H9 (cell line): Measurements from ENCODE around the gene RBFOX2. TPM values are rescaled to one million over a fixed set of nuclear protein-coding genes. Genes with fewer than 3 reads are reported as not detected.

ENCODE experiments used
- DNase-seq: peaks from one replicate; pipeline ENCODE4 v3.0.0-alpha.2; 2017
- H2AFZ ChIP-seq: one replicate; pipeline ENCODE4 v1.6.1; 2013; ENCODE audit warnings: mild to moderate bottlenecking, low read length, control low read depth, moderate library complexity
- H2AK5ac ChIP-seq: 2 replicates; pipeline ENCODE4 v1.6.1; 2013; ENCODE audit warnings: low read length, control low read depth, mixed read lengths; ENCODE audit not compliant: insufficient read length
- H2BK120ac ChIP-seq: one replicate; pipeline ENCODE4 v1.6.1; 2013; ENCODE audit warnings: low read depth, mild to moderate bottlenecking, low read length, control low read depth, inconsistent platforms; ENCODE audit not compliant: poor library complexity, severe bottlenecking
- H2BK12ac ChIP-seq: 2 replicates; pipeline ENCODE4 v1.6.1; 2013; ENCODE audit warnings: low read length, control low read depth, mixed read lengths, low read depth; ENCODE audit not compliant: insufficient read length
- H2BK15ac ChIP-seq: 2 replicates; pipeline ENCODE4 v1.6.1; 2013; ENCODE audit warnings: low read depth, low read length, control low read depth
- H2BK20ac ChIP-seq: one replicate; pipeline ENCODE4 v1.6.1; 2013; ENCODE audit warnings: low read depth, mild to moderate bottlenecking, low read length, control low read depth, inconsistent platforms; ENCODE audit not compliant: poor library complexity, severe bottlenecking
- H2BK5ac ChIP-seq: 2 replicates; pipeline ENCODE4 v1.6.1; 2013; ENCODE audit warnings: low read length, control low read depth, mixed read lengths; ENCODE audit not compliant: insufficient read length
- H3K14ac ChIP-seq: 2 replicates; pipeline ENCODE4 v1.6.1; 2013; ENCODE audit warnings: low read length, control low read depth; ENCODE audit not compliant: insufficient read depth
- H3K18ac ChIP-seq: 2 replicates; pipeline ENCODE4 v1.6.1; 2013; ENCODE audit warnings: low read depth, mild to moderate bottlenecking, mixed read lengths, low read length, control low read depth; ENCODE audit not compliant: insufficient read length
- H3K23ac ChIP-seq: 2 replicates; pipeline ENCODE4 v1.6.1; 2013; ENCODE audit warnings: low read length, control low read depth, mixed read lengths, low read depth; ENCODE audit not compliant: insufficient read length
- H3K23me2 ChIP-seq: 2 replicates; pipeline ENCODE4 v1.6.1; 2013; ENCODE audit warnings: low read depth, mild to moderate bottlenecking, mixed read lengths, low read length, control low read depth; ENCODE audit not compliant: insufficient read length, poor library complexity, severe bottlenecking
- H3K27ac ChIP-seq: 2 replicates; pipeline ENCODE4 v1.5.1; 2013; ENCODE audit warnings: low read length, control low read depth, mixed read lengths, low read depth; ENCODE audit not compliant: insufficient read length
- H3K27me3 ChIP-seq: 2 replicates; pipeline ENCODE4 v1.6.1; 2013; ENCODE audit warnings: low read length, control low read depth, inconsistent platforms; ENCODE audit not compliant: insufficient read depth
- H3K4ac ChIP-seq: 2 replicates; pipeline ENCODE4 v1.6.1; 2013; ENCODE audit warnings: low read depth, mild to moderate bottlenecking, control low read depth, inconsistent platforms, low read length, moderate library complexity
- H3K4me1 ChIP-seq: 2 replicates; pipeline ENCODE4 v1.6.1; 2013; ENCODE audit warnings: low read length, control low read depth, inconsistent platforms; ENCODE audit not compliant: insufficient read depth
- H3K4me2 ChIP-seq: 2 replicates; pipeline ENCODE4 v1.6.1; 2013; ENCODE audit warnings: low read length, control low read depth, mixed read lengths; ENCODE audit not compliant: insufficient read length, insufficient read depth
- H3K56ac ChIP-seq: 2 replicates; pipeline ENCODE4 v1.6.1; 2013; ENCODE audit warnings: low read depth, mild to moderate bottlenecking, mixed read lengths, low read length, control low read depth; ENCODE audit not compliant: insufficient read length
- H3K79me1 ChIP-seq: 2 replicates; pipeline ENCODE4 v1.6.1; 2013; ENCODE audit warnings: low read depth, mild to moderate bottlenecking, moderate library complexity, low read length, control low read depth, inconsistent platforms; ENCODE audit not compliant: insufficient read depth, poor library complexity, severe bottlenecking
- H3K79me2 ChIP-seq: 2 replicates; pipeline ENCODE4 v1.6.1; 2013; ENCODE audit warnings: low read length, control low read depth, inconsistent platforms; ENCODE audit not compliant: insufficient read depth
- H3K9ac ChIP-seq: 2 replicates; pipeline ENCODE4 v1.6.1; 2013; ENCODE audit warnings: low read length, control low read depth, mixed read lengths; ENCODE audit not compliant: insufficient read length; ENCODE audit errors: extremely low read depth
- H3K9me3 ChIP-seq: one replicate; pipeline ENCODE4 v1.6.1; 2013; ENCODE audit warnings: low read depth, low read length, inconsistent platforms; ENCODE audit not compliant: control insufficient read depth
- H3T11ph ChIP-seq: one replicate; pipeline ENCODE4 v1.6.1; 2013; ENCODE audit warnings: mild to moderate bottlenecking, low read length, control low read depth, inconsistent platforms
- H4K20me1 ChIP-seq: one replicate; pipeline ENCODE4 v1.6.1; 2013; ENCODE audit not compliant: control insufficient read depth, insufficient read length, insufficient read depth
- H4K5ac ChIP-seq: 2 replicates; pipeline ENCODE4 v1.6.1; 2013; ENCODE audit warnings: low read depth, mild to moderate bottlenecking, mixed read lengths, low read length, control low read depth; ENCODE audit not compliant: insufficient read length
- H4K8ac ChIP-seq: replicated peaks from 2 replicates; pipeline ENCODE4 v1.6.1; 2013; ENCODE audit warnings: low read length, control low read depth, mixed read lengths, low read depth; ENCODE audit not compliant: insufficient read length
- H4K91ac ChIP-seq: 2 replicates; pipeline ENCODE4 v1.6.1; 2013; ENCODE audit warnings: low read depth, mild to moderate bottlenecking, moderate library complexity, mixed read lengths, low read length, control low read depth; ENCODE audit not compliant: insufficient read length
- H3K27ac Mint-ChIP-seq, 3 experiments: 2 replicates in 2 of 3; 3 replicates in 1 of 3; pipeline ENCODE4 v1.8.0; 2020 to 2021; ENCODE audit warnings: mixed read lengths in 3 of 3, mild to moderate bottlenecking in 1 of 3, moderate library complexity in 1 of 3
- H3K27me3 Mint-ChIP-seq: 2 replicates; pipeline ENCODE4 v1.8.0; 2021; ENCODE audit warnings: low read depth, mild to moderate bottlenecking, moderate library complexity, mixed read lengths
- H3K36me3 Mint-ChIP-seq, 3 experiments: 2 replicates in 2 of 3; 3 replicates in 1 of 3; pipeline ENCODE4 v1.8.0; 2020 to 2021; ENCODE audit warnings: low read depth in 3 of 3, mixed read lengths in 3 of 3; ENCODE audit not compliant: insufficient read depth in 1 of 3
- H3K4me1 Mint-ChIP-seq, 2 experiments: 2 replicates each; pipeline ENCODE4 v1.8.0; 2020; ENCODE audit warnings: mixed read lengths in 2 of 2
- H3K4me3 Mint-ChIP-seq, 2 experiments: 2 replicates in 1 of 2; 3 replicates in 1 of 2; pipeline ENCODE4 v1.8.0; 2020 to 2021; ENCODE audit warnings: mild to moderate bottlenecking in 2 of 2, mixed read lengths in 2 of 2, moderate library complexity in 1 of 2
- H3K9me3 Mint-ChIP-seq, 2 experiments: 2 replicates in 1 of 2; 3 replicates in 1 of 2; pipeline ENCODE4 v1.8.0; 2020; ENCODE audit warnings: mild to moderate bottlenecking in 2 of 2, mixed read lengths in 2 of 2, moderate library complexity in 1 of 2
- WGBS: extraction: QIAGEN DNeasy Blood & Tissue Kit; methylation state at CpG from one replicate; pipeline ENCODE4 v1.1.7; 2013; ENCODE audit warnings: missing lambda C conversion rate, low lambda C conversion rate, mixed read lengths; ENCODE audit not compliant: insufficient read length; ENCODE audit errors: extremely low coverage; 5-methylcytosine and 5-hydroxymethylcytosine counted together
- total RNA-seq: library from RNA; stranded (reverse); gene quantifications from 2 replicates; pipeline ENCODE4 v1.2.1, GENCODE V29; 2021
- TF ChIP-seq, protein P1 (sequence below): fragments of 200-600 bp; sonication (generic); conservative IDR thresholded peaks from 3 replicates; pipeline ENCODE4 v1.8.0; 2021; ENCODE audit warnings: antibody characterized with exemption, mild to moderate bottlenecking

RBFOX2 gene
- total RNA-seq, 1 experiment from 2014 or later = 84.7 TPM

- H3K27ac ChIP-seq = no peak overlapping the region
- no peaks in the 10 kb centered on the region for H3K27me3 ChIP-seq
- H4K5ac ChIP-seq = no peak overlapping the region
- no peak overlapping the region for H2BK15ac ChIP-seq
- H3K23ac ChIP-seq = no peak overlapping the region
- no peak overlapping the region for H3K9ac ChIP-seq
- DNase-seq = no peak
- H4K20me1 ChIP-seq = no peaks in the 10 kb centered on the region
- no CpG with 5 or more reads among the region's 6 CpGs for WGBS
- H2AFZ ChIP-seq = no peak overlapping the region
- no peak overlapping the region for H2BK120ac ChIP-seq
- no peak overlapping the region for H3K4me3 Mint-ChIP-seq
- no peak overlapping the region for H2BK5ac ChIP-seq
- H3K36me3 Mint-ChIP-seq = no peaks in the 10 kb centered on the region
- no peak overlapping the region for H2BK20ac ChIP-seq
- H3K9me3 Mint-ChIP-seq = peaks cover 0 to 4% of the 10 kb centered on the region in 2 experiments; a peak in 3 of 5 replicates
- H3K9me3 ChIP-seq = no peaks in the 10 kb centered on the region
- no peak overlapping the region for H2BK12ac ChIP-seq
- no peak overlapping the region for H3K14ac ChIP-seq
- H4K8ac ChIP-seq = no peak overlapping the region
- no peak overlapping the region for H4K91ac ChIP-seq
- no peak overlapping the region; a peak in 1 of 7 replicates for H3K27ac Mint-ChIP-seq
- H3K4me2 ChIP-seq = no peak overlapping the region
- no peak overlapping the region for H2AK5ac ChIP-seq
- no peak overlapping the region for H3K18ac ChIP-seq
- H3K79me1 ChIP-seq = no peaks in the 10 kb centered on the region
- peaks cover 10 to 12% of the 10 kb centered on the region in 2 experiments for H3K4me1 Mint-ChIP-seq
- H3K23me2 ChIP-seq = peaks cover 6% of the 10 kb centered on the region
- H3K79me2 ChIP-seq = no peaks in the 10 kb centered on the region
- H3K4me1 ChIP-seq = no peaks in the 10 kb centered on the region
- no peak overlapping the region for H3K4ac ChIP-seq
- no peak overlapping the region for H3T11ph ChIP-seq
- peaks cover 7% of the 10 kb centered on the region for H3K27me3 Mint-ChIP-seq
- H3K56ac ChIP-seq = no peak overlapping the region
- TF ChIP-seq, protein P1, sequence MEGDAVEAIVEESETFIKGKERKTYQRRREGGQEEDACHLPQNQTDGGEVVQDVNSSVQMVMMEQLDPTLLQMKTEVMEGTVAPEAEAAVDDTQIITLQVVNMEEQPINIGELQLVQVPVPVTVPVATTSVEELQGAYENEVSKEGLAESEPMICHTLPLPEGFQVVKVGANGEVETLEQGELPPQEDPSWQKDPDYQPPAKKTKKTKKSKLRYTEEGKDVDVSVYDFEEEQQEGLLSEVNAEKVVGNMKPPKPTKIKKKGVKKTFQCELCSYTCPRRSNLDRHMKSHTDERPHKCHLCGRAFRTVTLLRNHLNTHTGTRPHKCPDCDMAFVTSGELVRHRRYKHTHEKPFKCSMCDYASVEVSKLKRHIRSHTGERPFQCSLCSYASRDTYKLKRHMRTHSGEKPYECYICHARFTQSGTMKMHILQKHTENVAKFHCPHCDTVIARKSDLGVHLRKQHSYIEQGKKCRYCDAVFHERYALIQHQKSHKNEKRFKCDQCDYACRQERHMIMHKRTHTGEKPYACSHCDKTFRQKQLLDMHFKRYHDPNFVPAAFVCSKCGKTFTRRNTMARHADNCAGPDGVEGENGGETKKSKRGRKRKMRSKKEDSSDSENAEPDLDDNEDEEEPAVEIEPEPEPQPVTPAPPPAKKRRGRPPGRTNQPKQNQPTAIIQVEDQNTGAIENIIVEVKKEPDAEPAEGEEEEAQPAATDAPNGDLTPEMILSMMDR = no peak
Observed at GRCh38 chr22:36068776-36069344, 40.2 kb upstream of the RBFOX2 start.
